HG03342 (cell line): ENCODE results near the gene MTFR1L.

ENCODE experiments used
- ATAC-seq: cut with Tn5 transposase; IDR thresholded peaks from one replicate; pipeline ENCODE4 v1.9.1; 2021; ENCODE audit warnings: mild to moderate bottlenecking, moderate library complexity; ENCODE audit not compliant: unreplicated experiment

Gene MTFR1L

GRCh38 chr1:25806418-25806817, 13.3 kb upstream of the MTFR1L start:
- no peak for ATAC-seq

GRCh38 chr1:25807480-25808390, 12.0 kb upstream of the MTFR1L start:
- no peak for ATAC-seq

GRCh38 chr1:25808481-25809244, 11.1 kb upstream of the MTFR1L start:
- ATAC-seq: no peak

- ATAC-seq: no peak
Measured at GRCh38 chr1:25809283-25809926, 10.3 kb upstream of the MTFR1L start.

- ATAC-seq: no peak
Measured at GRCh38 chr1:25809929-25810328, 9.8 kb upstream of the MTFR1L start.

GRCh38 chr1:25810341-25811299, 9.1 kb upstream of the MTFR1L start:
- no peak for ATAC-seq

- no peak for ATAC-seq
Measured at GRCh38 chr1:25811384-25812082, 8.2 kb upstream of the MTFR1L start.

GRCh38 chr1:25813071-25813733, 6.6 kb upstream of the MTFR1L start:
- ATAC-seq: no peak

- ATAC-seq: no peak
Measured at GRCh38 chr1:25813734-25814471, 5.9 kb upstream of the MTFR1L start.

- ATAC-seq: no peak
Measured at GRCh38 chr1:25814549-25815087, 5.1 kb upstream of the MTFR1L start.

GRCh38 chr1:25815208-25816111, 4.3 kb upstream of the MTFR1L start:
- ATAC-seq: no peak

- ATAC-seq: no peak
Measured at GRCh38 chr1:25816112-25816718, 3.5 kb upstream of the MTFR1L start.

GRCh38 chr1:25817840-25818501, 1.8 kb upstream of the MTFR1L start:
- ATAC-seq: no peak

- ATAC-seq: no peak
Measured at GRCh38 chr1:25818569-25818968, 1.2 kb upstream of the MTFR1L start.

GRCh38 chr1:25820247-25821111, 725 bp downstream of the MTFR1L start:
- ATAC-seq: peak; percentile 55
